ENCODE measurements around the gene TRMT112. TPM values are rescaled to one million over a fixed set of nuclear protein-coding genes. Genes with fewer than 3 reads are reported as not detected.

TRMT112 gene
- total RNA-seq, 3 donors from 2014 or later (not counting 1 experiment from before 2014, with no cell fraction given): 98.4 to 106 (median 105) TPM

DNA sequence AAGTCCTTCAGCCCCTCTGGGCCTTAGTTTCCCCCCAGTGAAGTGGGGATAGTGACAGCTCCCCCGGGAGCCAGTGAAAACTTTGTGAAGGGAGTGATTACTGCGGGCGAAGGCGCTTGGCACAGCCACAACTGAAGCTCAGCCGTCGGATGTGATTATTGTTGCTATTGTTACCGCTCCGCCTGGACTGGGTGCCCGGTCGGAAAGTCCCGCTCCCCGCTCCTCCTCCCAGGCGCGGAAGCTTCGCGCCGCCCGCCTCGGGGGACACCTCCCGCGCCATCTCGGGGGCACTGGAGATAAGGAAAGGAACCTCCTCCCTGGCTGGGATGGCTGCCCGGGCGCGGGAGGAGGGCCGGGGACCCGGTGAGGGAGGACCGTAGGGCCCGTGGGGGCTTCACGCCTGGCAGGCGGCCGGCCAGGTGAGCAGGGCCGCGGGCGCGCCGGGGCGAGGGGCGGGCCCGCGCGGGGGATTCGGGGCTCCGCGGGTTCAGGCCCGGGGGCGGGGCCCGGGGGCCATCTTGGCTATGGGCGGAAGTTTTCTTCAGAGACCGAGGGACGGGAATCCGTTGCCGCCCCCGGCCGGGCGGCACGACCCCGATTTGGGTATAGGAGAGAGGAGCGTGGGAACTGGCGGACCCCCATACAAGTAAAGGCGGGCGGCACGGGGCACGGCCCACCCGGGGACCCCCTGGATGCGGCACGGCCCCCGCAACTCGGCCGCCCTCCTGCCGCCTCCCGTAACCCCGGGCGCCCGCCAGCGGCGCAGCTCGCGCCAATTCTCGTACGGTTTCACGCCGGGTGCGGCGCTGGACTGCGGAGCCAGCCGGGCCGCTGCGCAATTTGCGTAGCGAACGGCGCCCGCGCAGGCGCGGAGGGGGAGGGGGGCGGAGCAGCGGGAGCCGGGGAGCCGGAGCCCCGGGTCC lies 32.1 kb downstream of the TRMT112 start, which contains the start of gene GPR137:
Gene GPR137 (plus strand): TSS at position 887 of the 923 bp plus-strand sequence. CDS start 677 bp downstream, outside the sequence.
- Histone ChIP-seq H3K4me3 (ENCODE audit: low read length) (peak within 1 kb of the TSS; percentile 87), H3K27ac (ENCODE audit: low read length) (peak within 1 kb of the TSS; percentile 99), H3K4me1 (ENCODE audit: control insufficient read depth, insufficient read depth, low read length) (peaks cover 22% of the 10 kb centered on the region), H3K9me3 (ENCODE audit: control insufficient read depth, insufficient read depth, low read length) (no peaks in the 10 kb centered on the region), H3K27me3 (ENCODE audit: control insufficient read depth, insufficient read depth, low read length) (peaks cover 2% of the 10 kb centered on the region), H3K36me3 (ENCODE audit: control insufficient read depth, insufficient read depth, low read length) (no peaks in the 10 kb centered on the region)
- intact Hi-C loops (cut with micrococcal nuclease): loop anchor here (1.0 kb wide), 4 partner anchors 15 to 78 kb away; partner anchors contain the start of gene FKBP2
- WGBS (ENCODE audit: insufficient coverage): under 1% methylated on average over 102 of the region's 102 CpGs
- Mint-ChIP-seq H3K9me3 (no peaks in the 10 kb centered on the region), H3K4me1 (peaks cover 12 to 16% of the 10 kb centered on the region in 2 donors), H3K27ac (peak within 1 kb of the TSS; percentile 94 to 96), H3K36me3 (no peaks in the 10 kb centered on the region), H3K27me3 (ENCODE audit: low read depth in 2 of 2) (peaks cover 0 to under 1% of the 10 kb centered on the region in 2 donors), H3K4me3 (peak within 1 kb of the TSS; percentile 93)
- peak; percentile 95 to 97 for DNase-seq
- ATAC-seq: peak; percentile 71 to 86 (median 76)
- TF ChIP-seq, protein P1, sequence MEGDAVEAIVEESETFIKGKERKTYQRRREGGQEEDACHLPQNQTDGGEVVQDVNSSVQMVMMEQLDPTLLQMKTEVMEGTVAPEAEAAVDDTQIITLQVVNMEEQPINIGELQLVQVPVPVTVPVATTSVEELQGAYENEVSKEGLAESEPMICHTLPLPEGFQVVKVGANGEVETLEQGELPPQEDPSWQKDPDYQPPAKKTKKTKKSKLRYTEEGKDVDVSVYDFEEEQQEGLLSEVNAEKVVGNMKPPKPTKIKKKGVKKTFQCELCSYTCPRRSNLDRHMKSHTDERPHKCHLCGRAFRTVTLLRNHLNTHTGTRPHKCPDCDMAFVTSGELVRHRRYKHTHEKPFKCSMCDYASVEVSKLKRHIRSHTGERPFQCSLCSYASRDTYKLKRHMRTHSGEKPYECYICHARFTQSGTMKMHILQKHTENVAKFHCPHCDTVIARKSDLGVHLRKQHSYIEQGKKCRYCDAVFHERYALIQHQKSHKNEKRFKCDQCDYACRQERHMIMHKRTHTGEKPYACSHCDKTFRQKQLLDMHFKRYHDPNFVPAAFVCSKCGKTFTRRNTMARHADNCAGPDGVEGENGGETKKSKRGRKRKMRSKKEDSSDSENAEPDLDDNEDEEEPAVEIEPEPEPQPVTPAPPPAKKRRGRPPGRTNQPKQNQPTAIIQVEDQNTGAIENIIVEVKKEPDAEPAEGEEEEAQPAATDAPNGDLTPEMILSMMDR (IDR thresholded peaks at IDR 0.05): no peak

DNA sequence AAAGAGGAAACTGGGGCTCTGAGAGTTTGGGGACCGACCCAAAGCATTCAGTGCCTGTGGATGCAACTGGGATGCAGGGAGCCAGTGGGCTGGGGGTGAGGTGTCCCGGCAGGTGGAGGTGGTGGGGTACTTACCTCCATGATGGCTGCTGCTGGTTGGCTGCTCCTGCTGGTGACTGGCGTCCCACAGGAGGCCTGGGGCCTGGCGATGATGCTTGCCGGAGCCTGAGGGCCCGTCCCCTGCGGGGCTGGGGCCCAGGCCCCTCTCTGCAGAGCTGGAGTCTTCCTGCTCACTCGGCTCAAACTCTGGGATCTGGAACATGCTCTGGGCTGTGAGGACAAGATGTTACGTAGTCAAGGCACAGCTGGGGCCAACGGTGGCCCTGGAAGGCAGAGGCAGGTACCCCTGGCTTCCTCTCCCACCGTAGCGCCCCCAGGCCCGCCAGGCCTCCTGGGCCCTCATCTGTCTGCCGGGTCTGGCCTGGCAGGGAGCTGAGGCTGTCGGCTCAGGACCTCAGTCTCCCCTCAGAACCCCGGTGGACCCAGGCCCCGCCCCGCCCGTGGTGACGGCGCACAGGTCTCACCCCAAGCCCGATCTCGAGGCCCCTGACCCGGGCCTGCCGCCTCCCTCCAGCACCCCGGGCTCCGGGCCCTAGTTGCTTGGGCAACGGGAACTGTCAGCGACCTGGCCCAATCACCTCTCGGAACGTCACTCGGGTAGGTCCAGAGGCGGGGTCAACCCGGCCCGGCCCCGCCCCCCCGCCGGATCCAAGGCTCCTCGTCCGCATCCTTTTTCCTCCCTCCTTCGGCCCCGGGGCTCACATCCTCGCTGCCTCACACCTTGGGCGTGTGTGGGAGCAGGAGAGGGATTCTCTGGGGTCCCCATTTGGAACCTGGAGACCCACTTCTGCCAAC lies 33.1 kb downstream of the TRMT112 start, which contains the start of gene BAD:
Gene BAD (minus strand): TSS at position 618 of the 914 bp plus-strand sequence. CDS start 297 bp downstream, at position 321.
- Histone ChIP-seq H3K9me3 (ENCODE audit: control insufficient read depth, insufficient read depth, low read length) (no peaks in the 10 kb centered on the region), H3K36me3 (ENCODE audit: control insufficient read depth, insufficient read depth, low read length) (no peaks in the 10 kb centered on the region), H3K27me3 (ENCODE audit: control insufficient read depth, insufficient read depth, low read length) (no peaks in the 10 kb centered on the region), H3K4me1 (ENCODE audit: control insufficient read depth, insufficient read depth, low read length) (peaks cover 22% of the 10 kb centered on the region), H3K4me3 (ENCODE audit: low read length) (peak within 1 kb of the TSS; percentile 87), H3K27ac (ENCODE audit: low read length) (peak within 1 kb of the TSS; percentile 99)
- DNase-seq (peak; percentile 84 to 94), ATAC-seq (peak; percentile 76 to 90 (median 78))
- H3K36me3 Mint-ChIP-seq: no peaks in the 10 kb centered on the region
- H3K4me1 Mint-ChIP-seq: peaks cover 12 to 16% of the 10 kb centered on the region in 2 donors
- peak within 1 kb of the TSS; percentile 94 to 96 for H3K27ac Mint-ChIP-seq
- TF ChIP-seq, protein P1 (IDR thresholded peaks at IDR 0.05): no peak
- peak within 1 kb of the TSS; percentile 93 for H3K4me3 Mint-ChIP-seq
- whole genome bisulfite sequencing (ENCODE audit: insufficient coverage): 4% methylated on average over 43 of the region's 44 CpGs
- H3K27me3 Mint-ChIP-seq (ENCODE audit: low read depth in 2 of 2): no peaks in the 10 kb centered on the region
- no peaks in the 10 kb centered on the region for H3K9me3 Mint-ChIP-seq
- intact Hi-C loops (cut with micrococcal nuclease): loop anchor here (1.0 kb wide), 1 partner anchor 77 kb away; no protein-coding TSS in a partner anchor

DNA sequence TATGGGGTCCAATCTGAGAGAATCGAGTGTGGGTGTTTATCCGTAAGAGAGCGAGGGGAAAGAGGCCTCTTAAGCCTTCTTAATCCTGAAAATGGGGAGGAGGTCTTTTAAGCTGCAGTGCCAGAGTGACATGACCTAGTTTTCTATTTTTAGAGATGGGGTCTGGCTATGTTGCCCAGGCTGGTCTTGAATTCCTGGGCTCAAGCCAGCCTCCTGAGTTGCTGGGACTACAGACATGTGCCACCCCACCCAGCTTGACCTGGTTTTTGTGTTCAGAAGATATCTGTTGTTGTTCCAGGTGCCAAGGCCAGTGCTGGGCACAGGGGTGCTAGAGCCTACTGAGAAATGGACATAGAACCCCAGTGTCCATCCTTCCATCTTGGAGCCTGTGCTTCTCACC lies 34.3 kb downstream of the TRMT112 start:
- H3K4me3 Mint-ChIP-seq: peak overlapping the region; percentile 56
- no peaks in the 10 kb centered on the region for H3K9me3 Mint-ChIP-seq
- Histone ChIP-seq H3K4me1 (ENCODE audit: control insufficient read depth, insufficient read depth, low read length) (peaks cover 22% of the 10 kb centered on the region), H3K36me3 (ENCODE audit: control insufficient read depth, insufficient read depth, low read length) (peaks cover 7% of the 10 kb centered on the region), H3K27me3 (ENCODE audit: control insufficient read depth, insufficient read depth, low read length) (no peaks in the 10 kb centered on the region), H3K4me3 (ENCODE audit: low read length) (no peak overlapping the region), H3K9me3 (ENCODE audit: control insufficient read depth, insufficient read depth, low read length) (no peaks in the 10 kb centered on the region), H3K27ac (ENCODE audit: low read length) (no peak overlapping the region)
- H3K36me3 Mint-ChIP-seq: no peaks in the 10 kb centered on the region
- TF ChIP-seq, protein P1 (IDR thresholded peaks at IDR 0.05): no peak
- peaks cover 12 to 16% of the 10 kb centered on the region in 2 donors for H3K4me1 Mint-ChIP-seq
- WGBS (ENCODE audit: insufficient coverage): 93% methylated on average over 3 of the region's 3 CpGs
- intact Hi-C loops (cut with micrococcal nuclease): no loop called here
- DNase-seq (no peak), ATAC-seq (no peak)
- H3K27me3 Mint-ChIP-seq (ENCODE audit: low read depth in 2 of 2): no peaks in the 10 kb centered on the region
- peak overlapping the region; percentile 94 to 96 for H3K27ac Mint-ChIP-seq
